ENCODE results near the gene CFAP119.

DNA sequence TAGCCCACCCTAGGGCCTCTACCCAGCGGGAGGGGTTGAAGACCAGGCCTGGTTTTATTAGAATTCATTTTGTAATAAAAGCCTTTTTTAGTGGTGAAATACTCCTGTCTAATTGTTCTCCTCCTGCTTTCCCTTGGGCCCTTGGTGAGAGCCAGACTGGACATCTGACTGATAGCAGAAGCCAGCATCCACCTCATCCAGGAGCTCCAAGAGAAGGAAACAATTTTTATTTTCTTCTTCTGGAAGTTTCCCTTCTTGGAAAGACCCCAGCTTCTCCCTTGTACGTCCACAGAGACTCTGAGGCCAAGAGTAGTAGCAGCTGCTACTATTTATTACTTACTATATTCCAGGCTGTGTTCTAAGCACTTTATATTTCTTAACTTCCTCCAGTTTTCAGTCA is 17.7 kb downstream of the CFAP119 start:
- no peak for TF ChIP-seq BACH2 (CRISPR knock-in tag; IDR thresholded peaks at IDR 0.05; ENCODE audit: borderline replicate concordance)
- TF ChIP-seq, protein P1, sequence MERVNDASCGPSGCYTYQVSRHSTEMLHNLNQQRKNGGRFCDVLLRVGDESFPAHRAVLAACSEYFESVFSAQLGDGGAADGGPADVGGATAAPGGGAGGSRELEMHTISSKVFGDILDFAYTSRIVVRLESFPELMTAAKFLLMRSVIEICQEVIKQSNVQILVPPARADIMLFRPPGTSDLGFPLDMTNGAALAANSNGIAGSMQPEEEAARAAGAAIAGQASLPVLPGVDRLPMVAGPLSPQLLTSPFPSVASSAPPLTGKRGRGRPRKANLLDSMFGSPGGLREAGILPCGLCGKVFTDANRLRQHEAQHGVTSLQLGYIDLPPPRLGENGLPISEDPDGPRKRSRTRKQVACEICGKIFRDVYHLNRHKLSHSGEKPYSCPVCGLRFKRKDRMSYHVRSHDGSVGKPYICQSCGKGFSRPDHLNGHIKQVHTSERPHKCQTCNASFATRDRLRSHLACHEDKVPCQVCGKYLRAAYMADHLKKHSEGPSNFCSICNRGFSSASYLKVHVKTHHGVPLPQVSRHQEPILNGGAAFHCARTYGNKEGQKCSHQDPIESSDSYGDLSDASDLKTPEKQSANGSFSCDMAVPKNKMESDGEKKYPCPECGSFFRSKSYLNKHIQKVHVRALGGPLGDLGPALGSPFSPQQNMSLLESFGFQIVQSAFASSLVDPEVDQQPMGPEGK (CRISPR knock-in tag; IDR thresholded peaks at IDR 0.05; ENCODE audit: borderline replicate concordance): no peak
- no peak for TF ChIP-seq ZNF8 (CRISPR knock-in tag; IDR thresholded peaks at IDR 0.05)
- TF ChIP-seq PPARA (CRISPR knock-in tag; IDR thresholded peaks at IDR 0.05; ENCODE audit: borderline replicate concordance): no peak
- TF ChIP-seq ARNTL (CRISPR knock-in tag; IDR thresholded peaks at IDR 0.05; ENCODE audit: borderline replicate concordance, low read depth): no peak
- no peak for TF ChIP-seq ZNF70 (CRISPR knock-in tag; IDR thresholded peaks at IDR 0.05)
- TF ChIP-seq ZFP3 (CRISPR knock-in tag; IDR thresholded peaks at IDR 0.05): no peak
- TF ChIP-seq, protein P2, sequence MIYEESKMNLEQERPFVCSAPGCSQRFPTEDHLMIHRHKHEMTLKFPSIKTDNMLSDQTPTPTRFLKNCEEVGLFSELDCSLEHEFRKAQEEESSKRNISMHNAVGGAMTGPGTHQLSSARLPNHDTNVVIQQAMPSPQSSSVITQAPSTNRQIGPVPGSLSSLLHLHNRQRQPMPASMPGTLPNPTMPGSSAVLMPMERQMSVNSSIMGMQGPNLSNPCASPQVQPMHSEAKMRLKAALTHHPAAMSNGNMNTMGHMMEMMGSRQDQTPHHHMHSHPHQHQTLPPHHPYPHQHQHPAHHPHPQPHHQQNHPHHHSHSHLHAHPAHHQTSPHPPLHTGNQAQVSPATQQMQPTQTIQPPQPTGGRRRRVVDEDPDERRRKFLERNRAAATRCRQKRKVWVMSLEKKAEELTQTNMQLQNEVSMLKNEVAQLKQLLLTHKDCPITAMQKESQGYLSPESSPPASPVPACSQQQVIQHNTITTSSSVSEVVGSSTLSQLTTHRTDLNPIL (CRISPR knock-in tag; IDR thresholded peaks at IDR 0.05; ENCODE audit: low read depth): no peak
- TF ChIP-seq RARB (CRISPR knock-in tag; IDR thresholded peaks at IDR 0.05): no peak
- no peak for TF ChIP-seq TCF4 (CRISPR knock-in tag; IDR thresholded peaks at IDR 0.05; ENCODE audit: borderline replicate concordance)
- TF ChIP-seq GLIS3 (CRISPR knock-in tag; IDR thresholded peaks at IDR 0.05): no peak
- TF ChIP-seq, protein P3, sequence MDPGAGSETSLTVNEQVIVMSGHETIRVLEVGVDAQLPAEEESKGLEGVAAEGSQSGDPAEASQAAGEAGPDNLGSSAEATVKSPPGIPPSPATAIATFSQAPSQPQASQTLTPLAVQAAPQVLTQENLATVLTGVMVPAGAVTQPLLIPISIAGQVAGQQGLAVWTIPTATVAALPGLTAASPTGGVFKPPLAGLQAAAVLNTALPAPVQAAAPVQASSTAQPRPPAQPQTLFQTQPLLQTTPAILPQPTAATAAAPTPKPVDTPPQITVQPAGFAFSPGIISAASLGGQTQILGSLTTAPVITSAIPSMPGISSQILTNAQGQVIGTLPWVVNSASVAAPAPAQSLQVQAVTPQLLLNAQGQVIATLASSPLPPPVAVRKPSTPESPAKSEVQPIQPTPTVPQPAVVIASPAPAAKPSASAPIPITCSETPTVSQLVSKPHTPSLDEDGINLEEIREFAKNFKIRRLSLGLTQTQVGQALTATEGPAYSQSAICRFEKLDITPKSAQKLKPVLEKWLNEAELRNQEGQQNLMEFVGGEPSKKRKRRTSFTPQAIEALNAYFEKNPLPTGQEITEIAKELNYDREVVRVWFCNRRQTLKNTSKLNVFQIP (CRISPR knock-in tag; IDR thresholded peaks at IDR 0.05; ENCODE audit: borderline replicate concordance, low read depth): no peak
- TF ChIP-seq ZC3H10 (CRISPR knock-in tag; IDR thresholded peaks at IDR 0.05): no peak
- no peak for TF ChIP-seq ZNF565 (CRISPR knock-in tag; conservative IDR thresholded peaks at IDR 0.05; ENCODE audit: low read depth)

All from SK-N-SH treated with all-trans-retinoic acid at 6 μM for 48 hours (cell line).